GM10248 (cell line): ENCODE results near the gene TTBK2.

Experiments
- CTCF ChIA-PET: fragments of 300-600 bp; sonication (Branson Sonifier 250); formaldehyde crosslinking; extraction: SDS; loops from one replicate; lab custom pipeline; 2021; ENCODE audit warnings: antibody characterized with exemption; lab: Yijun Ruan, JAX
- POLR2A ChIA-PET: fragments of 350-650 bp; sonication (Branson Sonifier 250); formaldehyde crosslinking; extraction: SDS; loops from one replicate; lab custom pipeline; 2020; ENCODE audit warnings: antibody characterized with exemption; lab: Yijun Ruan, JAX
- DNase-seq: peaks from one replicate; pipeline ENCODE4 v3.0.0; 2012; ENCODE audit errors: extremely low spot score
- TF ChIP-seq, protein P1 (sequence below): IDR thresholded peaks from 2 replicates; pipeline ENCODE4 v1.5.1; 2012; ENCODE audit warnings: mild to moderate bottlenecking, low read depth; ENCODE audit errors: extremely low read depth, missing control alignments, control extremely low read depth

The TTBK2 gene

DNA sequence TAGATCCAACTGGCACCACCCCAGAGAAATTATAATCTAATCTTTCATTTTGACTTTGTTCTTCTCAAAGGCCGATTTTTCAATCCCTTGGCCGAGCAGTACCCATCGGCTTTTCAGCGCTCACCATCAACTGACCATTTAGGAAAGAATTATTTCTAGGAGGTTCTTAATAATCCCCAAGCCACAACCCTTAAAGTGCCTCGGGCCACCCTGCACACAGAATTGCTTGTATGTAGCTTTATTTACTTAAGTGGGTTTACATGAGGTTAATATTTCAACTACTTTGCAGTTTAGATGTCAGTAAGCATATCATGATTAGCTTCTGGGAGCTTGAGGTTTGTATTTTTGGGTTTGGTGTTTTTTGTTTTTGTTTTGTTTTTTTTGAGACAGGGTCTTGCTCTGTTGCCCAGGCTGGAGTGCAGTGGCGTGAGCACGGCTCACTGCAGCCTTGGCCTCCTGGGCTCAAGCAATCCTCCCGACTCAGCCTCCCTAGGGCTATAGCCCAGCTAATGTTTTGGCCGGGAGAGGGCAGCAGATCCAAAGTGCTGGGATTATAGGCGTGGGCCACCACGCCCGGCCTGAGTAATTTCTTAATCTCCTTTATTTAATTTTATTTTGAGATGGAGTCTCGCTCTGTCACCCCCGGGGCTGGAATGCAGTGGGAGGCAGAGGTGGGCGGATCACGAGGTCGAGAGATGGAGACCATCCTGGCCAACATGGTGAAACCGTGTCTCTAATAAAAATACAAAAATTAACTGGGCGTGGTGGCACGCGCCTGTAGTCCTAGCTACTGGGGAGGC is 182.8 kb downstream of the TTBK2 start:
- DNase-seq, result no peak
- CTCF ChIA-PET, result interaction anchor here (0.6 kb wide), 1 partner anchor 178 kb away, joined by 3 read pairs; no protein-coding TSS in a partner anchor
- POLR2A ChIA-PET, result no interaction called here
- TF ChIP-seq, protein P1, sequence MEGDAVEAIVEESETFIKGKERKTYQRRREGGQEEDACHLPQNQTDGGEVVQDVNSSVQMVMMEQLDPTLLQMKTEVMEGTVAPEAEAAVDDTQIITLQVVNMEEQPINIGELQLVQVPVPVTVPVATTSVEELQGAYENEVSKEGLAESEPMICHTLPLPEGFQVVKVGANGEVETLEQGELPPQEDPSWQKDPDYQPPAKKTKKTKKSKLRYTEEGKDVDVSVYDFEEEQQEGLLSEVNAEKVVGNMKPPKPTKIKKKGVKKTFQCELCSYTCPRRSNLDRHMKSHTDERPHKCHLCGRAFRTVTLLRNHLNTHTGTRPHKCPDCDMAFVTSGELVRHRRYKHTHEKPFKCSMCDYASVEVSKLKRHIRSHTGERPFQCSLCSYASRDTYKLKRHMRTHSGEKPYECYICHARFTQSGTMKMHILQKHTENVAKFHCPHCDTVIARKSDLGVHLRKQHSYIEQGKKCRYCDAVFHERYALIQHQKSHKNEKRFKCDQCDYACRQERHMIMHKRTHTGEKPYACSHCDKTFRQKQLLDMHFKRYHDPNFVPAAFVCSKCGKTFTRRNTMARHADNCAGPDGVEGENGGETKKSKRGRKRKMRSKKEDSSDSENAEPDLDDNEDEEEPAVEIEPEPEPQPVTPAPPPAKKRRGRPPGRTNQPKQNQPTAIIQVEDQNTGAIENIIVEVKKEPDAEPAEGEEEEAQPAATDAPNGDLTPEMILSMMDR, result no peak

DNA sequence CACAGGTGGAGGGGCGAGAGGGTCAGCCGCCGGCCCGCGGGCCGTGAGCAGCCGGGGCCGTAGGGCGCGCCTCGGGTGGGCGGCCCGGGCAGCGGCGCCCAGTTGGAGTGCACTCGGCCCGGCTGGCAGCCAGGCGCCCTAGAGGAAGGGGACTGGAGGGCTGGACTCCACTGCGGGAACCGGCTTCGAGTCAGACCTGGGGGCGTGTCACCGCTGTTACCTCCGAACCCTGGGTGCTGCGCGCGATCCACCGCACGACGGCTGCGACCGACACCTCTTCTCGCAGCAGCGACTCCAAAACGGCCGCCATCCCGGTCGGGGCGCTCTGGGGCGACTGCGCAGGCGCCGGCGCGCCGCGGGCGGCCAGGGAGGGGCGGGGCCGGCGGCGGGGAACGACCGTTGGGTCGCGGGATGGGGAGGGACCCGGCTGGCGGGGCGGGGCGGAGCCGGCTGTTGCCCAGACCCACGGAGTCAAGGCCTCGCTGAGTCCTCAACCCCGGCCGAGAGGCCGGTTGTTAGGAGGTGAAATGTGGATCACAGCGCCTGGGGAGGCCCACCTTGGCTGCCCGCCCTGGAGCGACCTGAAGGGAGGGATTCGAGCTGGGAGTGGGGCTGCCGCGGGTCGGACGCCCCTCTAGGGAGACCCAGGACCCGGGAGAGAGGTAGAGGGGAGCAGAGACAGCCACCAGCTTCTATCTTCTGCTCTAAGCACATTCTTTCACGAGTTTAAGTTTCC is 183.6 kb downstream of the TTBK2 start, which contains the start of gene CDAN1:
CDAN1 (minus strand) TSS at position 336 of the 736 bp plus-strand sequence; CDS start at position 310, 26 bp downstream.
- POLR2A ChIA-PET, result no interaction called here
- TF ChIP-seq, protein P1, result no peak
- CTCF ChIA-PET, result interaction anchor here (0.5 to 1.7 kb wide), 3 partner anchors 14 to 241 kb away, joined by 3 to 7 read pairs (median 3); no protein-coding TSS in a partner anchor
- peak; percentile 100 for DNase-seq

DNA sequence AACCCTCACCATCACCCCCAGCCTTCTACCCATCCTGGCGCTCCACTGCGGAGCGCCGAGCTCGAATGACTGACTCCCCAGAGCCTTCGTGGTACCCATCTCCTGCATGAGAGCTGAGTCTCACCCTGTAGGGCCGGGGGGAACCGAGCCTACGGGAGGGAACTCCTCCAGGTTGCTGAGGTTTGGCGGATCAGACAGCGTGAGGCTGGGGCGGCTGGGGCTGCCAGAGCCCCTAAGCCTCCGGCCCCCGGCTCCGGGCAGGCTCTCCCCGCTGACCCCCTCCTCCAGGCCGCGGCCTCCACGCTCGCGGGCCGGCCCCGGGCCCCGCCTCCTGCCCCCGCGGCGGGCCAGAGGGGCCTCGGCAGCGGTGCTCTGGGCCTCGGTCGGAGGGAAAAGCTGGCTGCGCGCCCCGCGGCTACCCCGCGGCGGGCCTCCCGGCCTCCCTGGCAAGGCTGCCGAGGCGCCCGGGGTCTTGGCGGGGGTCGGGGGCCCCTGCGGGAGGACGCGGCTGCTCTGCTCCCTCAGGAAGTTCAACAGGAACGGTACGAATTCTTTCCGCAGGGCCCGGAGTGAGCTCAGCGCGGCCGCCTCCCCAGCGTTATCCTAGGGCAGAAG is 184.3 kb downstream of the TTBK2 start:
- POLR2A ChIA-PET, result interaction anchor here (0.5 kb wide), 1 partner anchor 883 kb away, joined by 4 read pairs; no protein-coding TSS in a partner anchor
- CTCF ChIA-PET, result interaction anchor here (1.0 to 1.7 kb wide), 3 partner anchors 13 to 30 kb away, joined by 3 to 7 read pairs (median 3); no protein-coding TSS in a partner anchor
- DNase-seq, result peak; percentile 65
- TF ChIP-seq, protein P1, result no peak

DNA sequence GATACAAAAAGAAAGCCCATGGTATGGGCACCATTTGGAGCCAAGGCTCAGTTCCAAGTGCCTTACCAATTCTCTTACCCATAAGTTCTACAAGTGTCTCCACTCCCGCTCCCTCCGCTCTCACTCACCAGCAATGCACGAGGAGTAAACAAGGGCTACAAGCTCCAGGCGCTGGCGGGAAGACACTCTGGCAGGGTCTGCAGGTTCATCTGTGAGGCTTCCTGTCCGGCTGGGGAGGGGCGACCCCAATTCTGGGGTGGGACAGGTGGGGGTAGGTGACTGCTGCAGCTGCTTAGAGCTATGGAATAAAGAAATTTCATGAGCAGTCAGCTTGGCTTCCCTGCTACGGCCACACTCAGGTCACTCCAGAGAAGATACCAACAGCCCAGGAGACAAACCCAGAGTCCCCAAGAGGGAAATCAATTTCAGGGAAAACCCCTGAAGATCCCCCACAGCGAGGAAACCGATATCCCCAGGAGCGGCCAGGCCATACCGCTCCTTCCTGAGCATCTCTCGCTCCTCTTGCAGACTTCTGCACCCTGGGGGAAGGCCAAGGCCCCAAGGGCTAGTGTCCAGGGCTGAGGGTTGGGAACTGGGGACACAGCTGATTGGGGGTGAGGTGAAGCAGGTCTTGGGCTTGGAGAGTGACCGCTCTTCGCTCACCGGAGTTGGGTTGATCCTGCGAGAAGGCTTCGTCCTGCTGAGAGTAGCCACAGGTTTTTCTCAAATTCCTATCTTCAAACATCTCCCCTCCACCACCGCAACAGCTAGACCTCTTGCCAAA is 185.0 kb downstream of the TTBK2 start:
- CTCF ChIA-PET, result interaction anchor here (1.0 to 1.7 kb wide), 3 partner anchors 13 to 29 kb away, joined by 3 to 7 read pairs (median 3); no protein-coding TSS in a partner anchor
- TF ChIP-seq, protein P1, result no peak
- POLR2A ChIA-PET, result interaction anchor here (0.5 kb wide), 1 partner anchor 882 kb away, joined by 4 read pairs; no protein-coding TSS in a partner anchor
- DNase-seq, result no peak

DNA sequence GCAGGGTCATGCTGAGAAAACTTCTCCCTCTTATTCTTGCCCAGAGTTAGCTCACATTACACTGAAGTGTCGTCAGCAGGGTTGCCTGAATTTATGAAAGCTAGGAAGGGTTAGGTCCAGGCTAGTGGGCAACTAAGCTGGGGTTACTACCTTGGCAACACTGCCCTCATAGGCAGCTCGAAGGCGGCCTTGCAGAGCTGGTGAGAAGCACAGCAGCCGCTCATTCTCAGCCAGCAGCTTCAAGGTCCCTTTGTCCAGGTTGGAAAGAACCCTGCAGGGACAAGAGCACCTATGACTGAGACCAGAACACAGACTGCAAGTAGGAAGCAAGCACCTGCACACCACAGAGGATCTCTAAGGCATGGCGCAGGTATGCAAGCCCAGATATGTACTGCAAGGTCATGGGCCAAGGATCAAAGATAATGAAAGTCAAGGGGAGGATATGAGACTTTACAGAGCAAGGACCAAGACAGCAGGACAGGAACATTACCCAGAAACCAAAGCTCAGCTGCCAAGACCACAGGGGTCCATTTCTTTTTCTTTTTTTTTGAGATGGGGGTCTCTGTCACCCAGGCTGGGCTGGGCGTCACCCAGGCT is 186.4 kb downstream of the TTBK2 start:
- POLR2A ChIA-PET, result no interaction called here
- CTCF ChIA-PET, result interaction anchor here (1.3 to 1.9 kb wide), 3 partner anchors 22 to 551 kb away, joined by 3 to 6 read pairs (median 4); no protein-coding TSS in a partner anchor
- TF ChIP-seq, protein P1, result no peak
- peak; percentile 47 for DNase-seq
